ENCODE measurements around the gene SH3GL1.

Gene SH3GL1

DNA sequence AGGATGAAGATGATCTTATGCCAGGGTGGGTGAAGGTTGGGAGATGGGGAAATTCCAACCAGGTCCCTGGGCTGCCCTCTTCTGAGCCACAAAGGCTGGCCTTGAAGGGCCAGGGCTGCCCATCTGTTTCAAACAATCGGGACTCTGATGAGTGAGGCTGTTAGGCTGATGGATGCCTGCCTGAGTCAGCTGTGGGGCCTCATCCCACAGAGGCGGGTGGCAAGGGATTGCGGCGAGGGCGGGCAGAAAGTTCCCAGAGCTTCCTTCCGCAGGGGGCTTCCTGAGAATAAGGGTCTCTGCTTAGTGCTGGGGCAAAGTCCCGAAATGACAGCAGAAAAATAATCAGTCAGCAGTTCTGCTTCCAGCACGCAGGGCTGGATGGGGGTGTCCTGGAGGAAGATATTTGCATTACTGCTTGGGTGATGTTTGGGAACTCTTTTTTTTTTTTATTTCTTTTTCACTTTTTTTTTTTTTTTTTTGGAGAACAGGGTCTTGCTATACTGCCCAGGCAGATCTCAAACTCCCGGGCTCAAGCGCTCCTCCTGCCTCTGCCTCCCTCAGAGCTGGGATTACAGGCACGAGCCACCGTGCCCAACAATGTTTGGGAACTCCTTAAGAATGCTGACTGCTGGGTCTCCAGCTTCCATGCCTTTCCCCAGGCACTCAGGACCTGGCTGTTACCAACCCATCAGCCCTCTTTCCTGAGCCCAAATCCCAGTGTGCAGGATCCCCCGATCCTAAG lies 14.1 kb downstream of the SH3GL1 start:
- no peaks in the 10 kb centered on the region for H3K27me3 ChIP-seq (replicated peaks; ENCODE audit: insufficient read depth, low read length)
- no peaks in the 10 kb centered on the region; the same call in 1 of the 2 replicates for H3K36me3 ChIP-seq (replicated peaks; ENCODE audit: insufficient read depth, low read length)
- H4K20me1 ChIP-seq (ENCODE audit: insufficient read depth, low read length) = 0 out of 2 replicates have a peak, but pooled peaks cover 17% of the 10 kb centered on the region
- H3K27ac ChIP-seq (ENCODE audit: low read length) = no peak overlapping the region
- H3K9me3 ChIP-seq (replicated peaks; ENCODE audit: insufficient read depth, low read length) = no peaks in the 10 kb centered on the region
- H3K4me3 ChIP-seq (ENCODE audit: low read length) = no peak overlapping the region
- H3F3A ChIP-seq (ENCODE audit: insufficient read depth, low read length) = no peaks in the 10 kb centered on the region
- H3K9me2 ChIP-seq (replicated peaks; ENCODE audit: insufficient read depth, low read length) = no peaks in the 10 kb centered on the region
- no peak overlapping the region for H3K9ac ChIP-seq (ENCODE audit: low read length)
- no peak for DNase-seq
- TF ChIP-seq EZH2 (optimal IDR thresholded peaks at IDR 0.05; ENCODE audit: low read depth, low read length) (no peak), EZH2phosphoT487 (IDR thresholded peaks at IDR 0.05; ENCODE audit: low read length) (no peak)
- TF ChIP-seq, protein P1, sequence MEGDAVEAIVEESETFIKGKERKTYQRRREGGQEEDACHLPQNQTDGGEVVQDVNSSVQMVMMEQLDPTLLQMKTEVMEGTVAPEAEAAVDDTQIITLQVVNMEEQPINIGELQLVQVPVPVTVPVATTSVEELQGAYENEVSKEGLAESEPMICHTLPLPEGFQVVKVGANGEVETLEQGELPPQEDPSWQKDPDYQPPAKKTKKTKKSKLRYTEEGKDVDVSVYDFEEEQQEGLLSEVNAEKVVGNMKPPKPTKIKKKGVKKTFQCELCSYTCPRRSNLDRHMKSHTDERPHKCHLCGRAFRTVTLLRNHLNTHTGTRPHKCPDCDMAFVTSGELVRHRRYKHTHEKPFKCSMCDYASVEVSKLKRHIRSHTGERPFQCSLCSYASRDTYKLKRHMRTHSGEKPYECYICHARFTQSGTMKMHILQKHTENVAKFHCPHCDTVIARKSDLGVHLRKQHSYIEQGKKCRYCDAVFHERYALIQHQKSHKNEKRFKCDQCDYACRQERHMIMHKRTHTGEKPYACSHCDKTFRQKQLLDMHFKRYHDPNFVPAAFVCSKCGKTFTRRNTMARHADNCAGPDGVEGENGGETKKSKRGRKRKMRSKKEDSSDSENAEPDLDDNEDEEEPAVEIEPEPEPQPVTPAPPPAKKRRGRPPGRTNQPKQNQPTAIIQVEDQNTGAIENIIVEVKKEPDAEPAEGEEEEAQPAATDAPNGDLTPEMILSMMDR (IDR thresholded peaks at IDR 0.05; ENCODE audit: low read length) = no peak
- peaks cover 96% of the 10 kb centered on the region for H3K79me2 ChIP-seq (ENCODE audit: low read length)
- H3K4me2 ChIP-seq (ENCODE audit: low read depth, low read length) = no peak overlapping the region
- H2AFZ ChIP-seq (ENCODE audit: low read length) = no peak overlapping the region
- H3K4me1 ChIP-seq (ENCODE audit: low read length) = no peaks in the 10 kb centered on the region

DNA sequence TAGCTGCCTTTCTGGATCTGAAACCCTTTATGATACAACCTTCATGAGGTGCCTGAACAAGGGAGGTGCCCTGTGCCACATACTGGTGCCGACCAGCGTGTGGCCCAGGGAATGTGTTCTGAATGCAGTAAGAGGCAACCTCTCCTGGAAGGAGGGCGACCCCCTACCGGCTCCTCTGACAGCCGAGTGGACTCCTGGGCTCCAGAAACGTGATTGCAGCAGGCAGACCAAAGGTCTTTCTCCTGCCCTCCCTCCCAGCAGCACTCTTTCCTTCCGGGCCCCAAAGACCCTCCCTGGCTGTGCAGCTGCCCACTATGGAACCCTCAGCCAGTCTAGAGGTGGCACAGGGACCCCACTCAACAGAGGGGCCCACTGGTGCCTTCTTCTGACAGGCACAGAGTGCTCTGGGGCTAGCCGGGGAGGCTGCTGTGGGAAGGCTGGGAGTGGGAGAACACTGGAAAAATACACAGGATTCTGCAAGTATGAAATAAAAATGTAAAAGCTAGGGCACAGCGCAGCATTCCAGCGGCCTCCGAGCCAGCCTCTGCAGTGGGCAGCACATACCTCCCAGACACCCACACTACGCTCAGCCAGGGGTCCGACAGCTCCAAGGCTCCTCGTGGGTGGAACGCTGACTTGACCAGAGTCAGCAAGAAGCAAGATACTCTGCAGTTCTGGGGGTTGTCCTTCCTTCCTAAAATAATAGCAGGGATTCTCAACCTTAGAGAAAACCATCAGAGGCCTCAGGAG lies 14.9 kb downstream of the SH3GL1 start:
- no peaks in the 10 kb centered on the region for H3F3A ChIP-seq (ENCODE audit: insufficient read depth, low read length)
- no peaks in the 10 kb centered on the region for H3K9me2 ChIP-seq (replicated peaks; ENCODE audit: insufficient read depth, low read length)
- no peak overlapping the region for H3K4me3 ChIP-seq (ENCODE audit: low read length)
- H3K27ac ChIP-seq (ENCODE audit: low read length) = no peak overlapping the region
- TF ChIP-seq, protein P1 (IDR thresholded peaks at IDR 0.05; ENCODE audit: low read length) = no peak
- no peak overlapping the region for H3K9ac ChIP-seq (ENCODE audit: low read length)
- H4K20me1 ChIP-seq (ENCODE audit: insufficient read depth, low read length) = 0 out of 2 replicates have a peak, but pooled peaks cover 19% of the 10 kb centered on the region
- H3K9me3 ChIP-seq (replicated peaks; ENCODE audit: insufficient read depth, low read length) = no peaks in the 10 kb centered on the region
- no peaks in the 10 kb centered on the region; the same call in 1 of the 2 replicates for H3K36me3 ChIP-seq (replicated peaks; ENCODE audit: insufficient read depth, low read length)
- no peaks in the 10 kb centered on the region for H3K27me3 ChIP-seq (replicated peaks; ENCODE audit: insufficient read depth, low read length)
- H2AFZ ChIP-seq (ENCODE audit: low read length) = no peak overlapping the region
- H3K79me2 ChIP-seq (ENCODE audit: low read length) = peaks cover 96% of the 10 kb centered on the region
- DNase-seq = no peak
- no peaks in the 10 kb centered on the region for H3K4me1 ChIP-seq (ENCODE audit: low read length)
- H3K4me2 ChIP-seq (ENCODE audit: low read depth, low read length) = no peak overlapping the region

DNA sequence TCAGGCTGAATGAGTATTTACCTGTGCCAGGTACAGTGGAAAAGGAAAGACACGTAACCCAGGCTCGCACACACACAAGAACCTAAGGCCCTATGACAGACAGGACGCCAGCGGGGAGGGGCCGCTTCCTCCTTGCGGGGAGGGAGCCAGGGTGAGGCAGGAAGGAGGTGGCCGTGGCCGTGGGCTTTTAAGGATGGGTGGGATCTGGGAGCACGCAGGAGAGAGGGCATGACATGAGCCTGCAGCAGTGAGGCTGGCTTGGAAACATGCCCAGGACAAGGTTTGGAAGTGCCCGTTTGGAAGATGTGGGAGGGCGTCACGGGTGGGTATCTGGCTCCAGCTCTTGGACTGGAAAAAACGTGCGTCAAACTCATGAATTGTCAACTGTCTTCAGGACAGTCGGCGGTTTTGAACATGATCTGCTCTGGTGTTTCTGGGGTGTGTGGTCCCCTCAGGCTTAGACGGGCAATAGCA lies 20.1 kb downstream of the SH3GL1 start:
- no peak overlapping the region for H3K9ac ChIP-seq (ENCODE audit: low read length)
- H3K4me2 ChIP-seq (ENCODE audit: low read depth, low read length) = no peak overlapping the region
- no peak overlapping the region for H3K4me3 ChIP-seq (ENCODE audit: low read length)
- H3K36me3 ChIP-seq (replicated peaks; ENCODE audit: insufficient read depth, low read length) = no peaks in the 10 kb centered on the region; the same call in 1 of the 2 replicates
- no peak overlapping the region for H2AFZ ChIP-seq (ENCODE audit: low read length)
- TF ChIP-seq EZH2 (optimal IDR thresholded peaks at IDR 0.05; ENCODE audit: low read depth, low read length) (no peak), EZH2phosphoT487 (IDR thresholded peaks at IDR 0.05; ENCODE audit: low read length) (no peak)
- TF ChIP-seq, protein P1 (IDR thresholded peaks at IDR 0.05; ENCODE audit: low read length) = no peak
- no peaks in the 10 kb centered on the region for H3K27me3 ChIP-seq (replicated peaks; ENCODE audit: insufficient read depth, low read length)
- no peaks in the 10 kb centered on the region for H3K4me1 ChIP-seq (ENCODE audit: low read length)
- peaks cover 27% of the 10 kb centered on the region for H4K20me1 ChIP-seq (ENCODE audit: insufficient read depth, low read length)
- no peaks in the 10 kb centered on the region for H3F3A ChIP-seq (ENCODE audit: insufficient read depth, low read length)
- H3K9me2 ChIP-seq (replicated peaks; ENCODE audit: insufficient read depth, low read length) = no peaks in the 10 kb centered on the region
- H3K79me2 ChIP-seq (ENCODE audit: low read length) = peaks cover 98% of the 10 kb centered on the region
- no peak for DNase-seq
- H3K9me3 ChIP-seq (replicated peaks; ENCODE audit: insufficient read depth, low read length) = no peaks in the 10 kb centered on the region
- no peak overlapping the region for H3K27ac ChIP-seq (ENCODE audit: low read length)
